Cardiac fibroblast (primary cell): ENCODE data around the gene CDHR5.
A peak's percentile ranks its signal among the peaks of the same experiment; 100 is the strongest.

Experiments
- DNase-seq, 2 donors: peaks; one replicate each; pipeline versions ENCODE4 v3.0.0 to v3.0.0-alpha.2; 2010; ENCODE audit warnings: low read depth in 2 of 2
- H3K4me3 ChIP-seq, 2 donors: replicated peaks in 1 of 2; 1 replicate in 1 of 2; 2 replicates in 1 of 2; pipeline ENCODE4 v1.5.1; 2011; ENCODE audit warnings: low read depth in 2 of 2, low read length in 2 of 2, mild to moderate bottlenecking in 2 of 2, moderate library complexity in 1 of 2
- TF ChIP-seq, protein P1 (sequence below): IDR thresholded peaks from one replicate; pipeline ENCODE4 v1.5.1; 2011; ENCODE audit warnings: low read depth, mild to moderate bottlenecking, low read length, inconsistent platforms

CDHR5 gene

GRCh38 chr11:586376-587316 lies 38.1 kb downstream of the CDHR5 start:
- no peak for DNase-seq
- TF ChIP-seq, protein P1, sequence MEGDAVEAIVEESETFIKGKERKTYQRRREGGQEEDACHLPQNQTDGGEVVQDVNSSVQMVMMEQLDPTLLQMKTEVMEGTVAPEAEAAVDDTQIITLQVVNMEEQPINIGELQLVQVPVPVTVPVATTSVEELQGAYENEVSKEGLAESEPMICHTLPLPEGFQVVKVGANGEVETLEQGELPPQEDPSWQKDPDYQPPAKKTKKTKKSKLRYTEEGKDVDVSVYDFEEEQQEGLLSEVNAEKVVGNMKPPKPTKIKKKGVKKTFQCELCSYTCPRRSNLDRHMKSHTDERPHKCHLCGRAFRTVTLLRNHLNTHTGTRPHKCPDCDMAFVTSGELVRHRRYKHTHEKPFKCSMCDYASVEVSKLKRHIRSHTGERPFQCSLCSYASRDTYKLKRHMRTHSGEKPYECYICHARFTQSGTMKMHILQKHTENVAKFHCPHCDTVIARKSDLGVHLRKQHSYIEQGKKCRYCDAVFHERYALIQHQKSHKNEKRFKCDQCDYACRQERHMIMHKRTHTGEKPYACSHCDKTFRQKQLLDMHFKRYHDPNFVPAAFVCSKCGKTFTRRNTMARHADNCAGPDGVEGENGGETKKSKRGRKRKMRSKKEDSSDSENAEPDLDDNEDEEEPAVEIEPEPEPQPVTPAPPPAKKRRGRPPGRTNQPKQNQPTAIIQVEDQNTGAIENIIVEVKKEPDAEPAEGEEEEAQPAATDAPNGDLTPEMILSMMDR, result no peak
- no peak overlapping the region for H3K4me3 ChIP-seq

DNA sequence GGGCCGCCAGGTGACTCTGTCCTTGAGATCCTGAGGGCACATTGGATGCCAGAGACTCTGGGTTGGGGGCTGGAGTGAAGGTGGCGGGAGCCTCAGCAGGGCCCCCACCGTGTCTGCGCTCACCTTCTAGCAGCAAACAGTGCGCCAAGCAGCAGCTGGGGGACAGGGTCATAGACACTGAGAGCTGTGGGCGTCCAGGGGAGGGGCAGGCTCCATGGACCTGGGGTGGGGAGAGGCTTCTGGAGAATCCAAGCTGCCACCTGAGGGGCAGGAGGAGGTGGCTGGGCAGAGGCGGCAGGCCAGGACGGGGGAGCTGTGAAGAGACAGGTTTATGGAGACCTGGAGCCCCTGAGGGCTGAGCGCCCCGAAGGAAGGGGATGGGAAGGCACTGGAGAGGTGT lies 40.5 kb downstream of the CDHR5 start:
- DNase-seq, result no peak
- TF ChIP-seq, protein P1, result no peak
- H3K4me3 ChIP-seq, result no peak overlapping the region

- H3K4me3 ChIP-seq, result no peak overlapping the region
- no peak for DNase-seq
- TF ChIP-seq, protein P1, result no peak
Measured at GRCh38 chr11:581752-582151, 43.0 kb downstream of the CDHR5 start.

DNA sequence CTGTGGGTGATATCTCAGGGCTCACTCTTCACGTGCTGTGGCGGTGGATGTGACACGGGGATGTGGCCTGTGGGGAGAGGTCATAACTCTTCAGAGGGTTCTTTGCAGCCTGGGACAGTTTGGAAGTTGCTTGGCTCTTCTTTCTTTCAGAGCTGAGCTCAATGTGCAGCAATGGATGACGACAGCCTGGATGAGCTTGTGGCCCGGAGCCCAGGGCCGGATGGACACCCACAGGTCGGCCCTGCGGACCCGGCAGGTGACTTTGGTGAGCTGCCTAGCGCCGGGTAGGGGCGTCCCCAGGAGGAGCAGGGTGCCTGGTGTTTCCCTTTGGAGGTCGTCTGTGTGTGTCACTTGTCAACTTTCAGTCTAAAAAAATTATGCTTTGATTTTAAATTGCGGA lies 43.4 kb downstream of the CDHR5 start:
- TF ChIP-seq, protein P1, result no peak
- H3K4me3 ChIP-seq, result no peak overlapping the region
- DNase-seq, result no peak

- TF ChIP-seq, protein P1, result no peak
- no peak overlapping the region for H3K4me3 ChIP-seq
- DNase-seq, result peak; percentile 32 to 38
Measured at GRCh38 chr11:579830-580601, 44.7 kb downstream of the CDHR5 start.

- DNase-seq, result no peak
- TF ChIP-seq, protein P1, result no peak
- peak overlapping the region; percentile 3 to 98 for H3K4me3 ChIP-seq
Measured at GRCh38 chr11:578276-579035, 46.3 kb downstream of the CDHR5 start.
